H9 (cell line): Measurements from ENCODE around the gene CHST1. TPM values are rescaled to one million over a fixed set of nuclear protein-coding genes. Genes with fewer than 3 reads are reported as not detected.

Source experiments
- DNase-seq: peaks from one replicate; pipeline ENCODE4 v3.0.0-alpha.2; 2017
- H2AFZ ChIP-seq: one replicate; pipeline ENCODE4 v1.6.1; 2013; ENCODE audit warnings: mild to moderate bottlenecking, low read length, control low read depth, moderate library complexity
- H2AK5ac ChIP-seq: 2 replicates; pipeline ENCODE4 v1.6.1; 2013; ENCODE audit warnings: low read length, control low read depth, mixed read lengths; ENCODE audit not compliant: insufficient read length
- H2BK120ac ChIP-seq: one replicate; pipeline ENCODE4 v1.6.1; 2013; ENCODE audit warnings: low read depth, mild to moderate bottlenecking, low read length, control low read depth, inconsistent platforms; ENCODE audit not compliant: poor library complexity, severe bottlenecking
- H2BK12ac ChIP-seq: 2 replicates; pipeline ENCODE4 v1.6.1; 2013; ENCODE audit warnings: low read length, control low read depth, mixed read lengths, low read depth; ENCODE audit not compliant: insufficient read length
- H2BK15ac ChIP-seq: 2 replicates; pipeline ENCODE4 v1.6.1; 2013; ENCODE audit warnings: low read depth, low read length, control low read depth
- H2BK20ac ChIP-seq: one replicate; pipeline ENCODE4 v1.6.1; 2013; ENCODE audit warnings: low read depth, mild to moderate bottlenecking, low read length, control low read depth, inconsistent platforms; ENCODE audit not compliant: poor library complexity, severe bottlenecking
- H2BK5ac ChIP-seq: 2 replicates; pipeline ENCODE4 v1.6.1; 2013; ENCODE audit warnings: low read length, control low read depth, mixed read lengths; ENCODE audit not compliant: insufficient read length
- H3K14ac ChIP-seq: 2 replicates; pipeline ENCODE4 v1.6.1; 2013; ENCODE audit warnings: low read length, control low read depth; ENCODE audit not compliant: insufficient read depth
- H3K18ac ChIP-seq: 2 replicates; pipeline ENCODE4 v1.6.1; 2013; ENCODE audit warnings: low read depth, mild to moderate bottlenecking, mixed read lengths, low read length, control low read depth; ENCODE audit not compliant: insufficient read length
- H3K23ac ChIP-seq: 2 replicates; pipeline ENCODE4 v1.6.1; 2013; ENCODE audit warnings: low read length, control low read depth, mixed read lengths, low read depth; ENCODE audit not compliant: insufficient read length
- H3K23me2 ChIP-seq: 2 replicates; pipeline ENCODE4 v1.6.1; 2013; ENCODE audit warnings: low read depth, mild to moderate bottlenecking, mixed read lengths, low read length, control low read depth; ENCODE audit not compliant: insufficient read length, poor library complexity, severe bottlenecking
- H3K27ac ChIP-seq: 2 replicates; pipeline ENCODE4 v1.5.1; 2013; ENCODE audit warnings: low read length, control low read depth, mixed read lengths, low read depth; ENCODE audit not compliant: insufficient read length
- H3K27me3 ChIP-seq: 2 replicates; pipeline ENCODE4 v1.6.1; 2013; ENCODE audit warnings: low read length, control low read depth, inconsistent platforms; ENCODE audit not compliant: insufficient read depth
- H3K4ac ChIP-seq: 2 replicates; pipeline ENCODE4 v1.6.1; 2013; ENCODE audit warnings: low read depth, mild to moderate bottlenecking, control low read depth, inconsistent platforms, low read length, moderate library complexity
- H3K4me1 ChIP-seq: 2 replicates; pipeline ENCODE4 v1.6.1; 2013; ENCODE audit warnings: low read length, control low read depth, inconsistent platforms; ENCODE audit not compliant: insufficient read depth
- H3K4me2 ChIP-seq: 2 replicates; pipeline ENCODE4 v1.6.1; 2013; ENCODE audit warnings: low read length, control low read depth, mixed read lengths; ENCODE audit not compliant: insufficient read length, insufficient read depth
- H3K56ac ChIP-seq: 2 replicates; pipeline ENCODE4 v1.6.1; 2013; ENCODE audit warnings: low read depth, mild to moderate bottlenecking, mixed read lengths, low read length, control low read depth; ENCODE audit not compliant: insufficient read length
- H3K79me1 ChIP-seq: 2 replicates; pipeline ENCODE4 v1.6.1; 2013; ENCODE audit warnings: low read depth, mild to moderate bottlenecking, moderate library complexity, low read length, control low read depth, inconsistent platforms; ENCODE audit not compliant: insufficient read depth, poor library complexity, severe bottlenecking
- H3K79me2 ChIP-seq: 2 replicates; pipeline ENCODE4 v1.6.1; 2013; ENCODE audit warnings: low read length, control low read depth, inconsistent platforms; ENCODE audit not compliant: insufficient read depth
- H3K9ac ChIP-seq: 2 replicates; pipeline ENCODE4 v1.6.1; 2013; ENCODE audit warnings: low read length, control low read depth, mixed read lengths; ENCODE audit not compliant: insufficient read length; ENCODE audit errors: extremely low read depth
- H3K9me3 ChIP-seq: one replicate; pipeline ENCODE4 v1.6.1; 2013; ENCODE audit warnings: low read depth, low read length, inconsistent platforms; ENCODE audit not compliant: control insufficient read depth
- H3T11ph ChIP-seq: one replicate; pipeline ENCODE4 v1.6.1; 2013; ENCODE audit warnings: mild to moderate bottlenecking, low read length, control low read depth, inconsistent platforms
- H4K20me1 ChIP-seq: one replicate; pipeline ENCODE4 v1.6.1; 2013; ENCODE audit not compliant: control insufficient read depth, insufficient read length, insufficient read depth
- H4K5ac ChIP-seq: 2 replicates; pipeline ENCODE4 v1.6.1; 2013; ENCODE audit warnings: low read depth, mild to moderate bottlenecking, mixed read lengths, low read length, control low read depth; ENCODE audit not compliant: insufficient read length
- H4K8ac ChIP-seq: replicated peaks from 2 replicates; pipeline ENCODE4 v1.6.1; 2013; ENCODE audit warnings: low read length, control low read depth, mixed read lengths, low read depth; ENCODE audit not compliant: insufficient read length
- H4K91ac ChIP-seq: 2 replicates; pipeline ENCODE4 v1.6.1; 2013; ENCODE audit warnings: low read depth, mild to moderate bottlenecking, moderate library complexity, mixed read lengths, low read length, control low read depth; ENCODE audit not compliant: insufficient read length
- H3K27ac Mint-ChIP-seq, 3 experiments: 2 replicates in 2 of 3; 3 replicates in 1 of 3; pipeline ENCODE4 v1.8.0; 2020 to 2021; ENCODE audit warnings: mixed read lengths in 3 of 3, mild to moderate bottlenecking in 1 of 3, moderate library complexity in 1 of 3
- H3K27me3 Mint-ChIP-seq: 2 replicates; pipeline ENCODE4 v1.8.0; 2021; ENCODE audit warnings: low read depth, mild to moderate bottlenecking, moderate library complexity, mixed read lengths
- H3K36me3 Mint-ChIP-seq, 3 experiments: 2 replicates in 2 of 3; 3 replicates in 1 of 3; pipeline ENCODE4 v1.8.0; 2020 to 2021; ENCODE audit warnings: low read depth in 3 of 3, mixed read lengths in 3 of 3; ENCODE audit not compliant: insufficient read depth in 1 of 3
- H3K4me1 Mint-ChIP-seq, 2 experiments: 2 replicates each; pipeline ENCODE4 v1.8.0; 2020; ENCODE audit warnings: mixed read lengths in 2 of 2
- H3K4me3 Mint-ChIP-seq, 2 experiments: 2 replicates in 1 of 2; 3 replicates in 1 of 2; pipeline ENCODE4 v1.8.0; 2020 to 2021; ENCODE audit warnings: mild to moderate bottlenecking in 2 of 2, mixed read lengths in 2 of 2, moderate library complexity in 1 of 2
- H3K9me3 Mint-ChIP-seq, 2 experiments: 2 replicates in 1 of 2; 3 replicates in 1 of 2; pipeline ENCODE4 v1.8.0; 2020; ENCODE audit warnings: mild to moderate bottlenecking in 2 of 2, mixed read lengths in 2 of 2, moderate library complexity in 1 of 2
- CTCF ChIP-seq: fragments of 200-600 bp; sonication (generic); conservative IDR thresholded peaks from 3 replicates; pipeline ENCODE4 v1.8.0; 2021; ENCODE audit warnings: antibody characterized with exemption, mild to moderate bottlenecking
- WGBS: extraction: QIAGEN DNeasy Blood & Tissue Kit; methylation state at CpG from one replicate; pipeline ENCODE4 v1.1.7; 2013; ENCODE audit warnings: missing lambda C conversion rate, low lambda C conversion rate, mixed read lengths; ENCODE audit not compliant: insufficient read length; ENCODE audit errors: extremely low coverage; 5-methylcytosine and 5-hydroxymethylcytosine counted together
- total RNA-seq: library from RNA; stranded (reverse); gene quantifications from 2 replicates; pipeline ENCODE4 v1.2.1, GENCODE V29; 2021

CHST1 gene
- total RNA-seq, 1 experiment from 2014 or later = 0.57 TPM

DNA sequence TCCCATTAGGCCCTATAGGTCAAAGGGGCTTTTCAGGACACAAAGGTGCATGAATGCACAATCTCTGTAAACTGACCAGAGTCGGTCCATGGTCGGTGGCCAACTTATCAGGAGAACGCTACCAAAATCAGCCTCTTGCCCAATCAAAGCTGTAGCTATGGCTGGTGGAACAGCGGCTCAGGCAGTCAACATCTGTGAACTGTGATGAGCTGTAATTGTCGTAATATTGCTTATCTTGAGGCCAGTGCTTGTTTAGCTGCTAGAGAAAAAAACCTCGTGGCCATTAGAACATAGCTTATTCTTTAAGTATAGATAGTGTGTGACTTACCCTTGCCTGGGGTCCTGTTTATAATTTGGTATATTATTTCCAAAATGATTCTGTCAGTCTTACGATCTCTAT, 14.4 kb upstream of the CHST1 start:
- Histone ChIP-seq H3K23ac (no peak overlapping the region), H3K9ac (no peak overlapping the region), H2AK5ac (no peak overlapping the region), H3K56ac (no peak overlapping the region), H3K14ac (no peak overlapping the region), H3K9me3 (no peaks in the 10 kb centered on the region), H3K4me2 (no peak overlapping the region), H4K8ac (no peak overlapping the region), H3K23me2 (no peaks in the 10 kb centered on the region), H3K4ac (no peak overlapping the region), H3T11ph (no peak overlapping the region), H3K79me2 (no peaks in the 10 kb centered on the region), H4K91ac (no peak overlapping the region), H2BK5ac (no peak overlapping the region), H2BK15ac (no peak overlapping the region), H2BK12ac (no peak overlapping the region), H3K4me1 (no peaks in the 10 kb centered on the region), H3K79me1 (no peaks in the 10 kb centered on the region), H3K27ac (no peak overlapping the region), H4K20me1 (no peaks in the 10 kb centered on the region), H2BK20ac (no peak overlapping the region), H3K18ac (no peak overlapping the region), H2AFZ (no peak overlapping the region), H2BK120ac (no peak overlapping the region), H4K5ac (no peak overlapping the region), H3K27me3 (no peaks in the 10 kb centered on the region)
- TF ChIP-seq CTCF = no peak
- Mint-ChIP-seq H3K4me3 (no peak overlapping the region), H3K27ac (no peak overlapping the region), H3K36me3 (no peaks in the 10 kb centered on the region; a peak in 1 of 7 replicates), H3K9me3 (no peaks in the 10 kb centered on the region), H3K27me3 (peaks cover 8% of the 10 kb centered on the region), H3K4me1 (peaks cover 17 to 39% of the 10 kb centered on the region in 2 experiments)
- no CpG with 5 or more reads among the region's 7 CpGs for WGBS
- DNase-seq = no peak
